HG03354 (cell line): ENCODE data around the gene KCNH5.
"Not testable (repeated sequence)": the region's sequence is repeated elsewhere in the genome, so short reads cannot be mapped to it uniquely, and the experiment has no call there.

Experiments
- ATAC-seq: cut with Tn5 transposase; IDR thresholded peaks from one replicate; pipeline ENCODE4 v1.9.1; 2021; ENCODE audit warnings: mild to moderate bottlenecking; ENCODE audit not compliant: unreplicated experiment, poor library complexity, severe bottlenecking

KCNH5 gene

DNA sequence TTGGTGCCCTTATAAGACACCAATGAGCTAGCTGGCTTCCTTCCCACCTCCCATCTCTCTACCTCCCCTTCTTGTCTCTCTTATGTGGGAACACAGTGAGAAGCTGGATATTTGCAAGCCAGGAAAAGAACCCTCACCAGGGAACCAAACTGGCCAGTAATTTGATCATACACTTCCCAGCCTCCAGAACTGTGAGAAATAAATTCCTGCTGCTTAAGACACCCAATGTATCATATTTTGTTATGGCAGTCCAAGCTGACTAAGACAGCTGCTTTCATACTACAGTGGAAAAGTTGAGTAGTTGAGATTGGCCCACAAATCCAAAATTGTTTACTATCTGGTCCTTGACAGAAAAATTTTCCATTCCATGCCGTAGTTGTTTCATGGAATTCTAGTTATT lies 269.0 kb downstream of the KCNH5 start:
- no peak for ATAC-seq

DNA sequence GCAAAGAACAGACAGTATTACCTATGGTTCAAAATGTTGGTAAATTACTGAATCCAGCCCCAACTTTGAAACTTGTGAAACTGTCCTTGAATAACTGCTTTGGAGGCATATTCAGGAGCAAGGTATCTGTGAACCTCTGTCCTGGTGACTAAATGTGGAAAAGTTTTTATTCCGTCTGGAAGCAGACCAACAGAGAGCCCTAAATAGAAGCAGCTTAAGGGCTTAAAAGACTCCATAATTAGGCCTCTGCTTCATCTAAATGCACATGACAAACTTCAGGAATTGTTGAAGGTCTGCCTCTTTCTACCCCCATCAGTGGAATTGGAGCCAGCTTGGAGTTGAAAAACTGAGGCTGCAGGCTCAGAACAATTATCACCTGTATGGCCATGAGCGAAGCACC lies 276.5 kb downstream of the KCNH5 start:
- no peak for ATAC-seq

DNA sequence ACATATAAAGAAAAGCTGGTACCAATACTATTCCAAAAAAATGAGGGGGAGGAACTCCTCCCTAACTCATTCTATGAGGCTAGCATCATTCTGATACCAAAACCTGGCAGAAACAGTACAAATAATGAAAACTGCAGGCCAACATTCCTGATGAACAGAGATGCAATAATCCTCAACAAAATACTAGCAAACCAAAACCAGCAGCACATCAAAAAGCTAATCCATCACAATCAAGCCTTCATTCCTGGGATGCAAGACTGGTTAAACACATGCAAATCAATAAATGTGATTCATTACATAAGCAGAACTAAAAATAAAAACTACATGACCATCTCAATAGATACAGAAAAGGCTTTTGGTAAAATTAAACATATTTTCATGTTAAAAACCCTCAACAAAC lies 281.3 kb downstream of the KCNH5 start:
- ATAC-seq: no peak

DNA sequence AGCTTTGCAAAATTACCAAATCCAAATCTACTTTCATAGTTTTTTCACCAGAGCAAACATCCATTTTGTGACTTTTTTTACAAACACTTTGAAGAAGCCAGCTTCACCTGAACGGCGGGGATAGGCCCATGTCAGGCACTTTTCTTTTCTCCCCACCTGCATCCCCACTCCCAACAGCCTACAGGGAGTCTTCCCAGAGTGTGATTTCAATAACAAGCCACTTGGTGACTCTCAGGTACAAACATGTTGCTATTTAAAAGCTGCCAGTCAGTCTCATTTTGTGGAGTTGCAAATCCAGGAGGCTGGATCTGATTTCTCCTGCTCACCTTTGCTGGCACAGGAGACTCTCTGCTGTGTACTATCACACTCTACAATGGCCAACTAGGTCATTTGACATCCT lies 285.5 kb downstream of the KCNH5 start:
- ATAC-seq: no peak

DNA sequence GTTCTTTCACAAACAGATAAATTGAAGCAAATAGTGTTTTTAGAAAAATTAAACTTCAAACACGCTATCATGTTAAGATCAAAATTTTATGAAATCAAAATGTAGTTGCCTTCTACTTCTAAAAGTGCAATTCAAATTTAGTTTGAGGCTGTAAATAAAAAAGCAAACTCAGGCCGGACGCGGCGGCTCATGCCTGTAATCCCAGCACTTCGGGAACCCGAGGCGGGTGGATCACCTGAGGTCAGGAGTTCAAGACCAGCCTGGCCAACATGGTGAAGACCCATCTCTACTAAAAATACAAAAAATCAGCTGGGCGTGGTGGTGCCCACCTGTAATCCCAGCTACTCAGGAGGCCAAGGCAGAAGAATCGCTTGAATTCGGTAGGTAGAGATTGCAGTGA lies 298.4 kb downstream of the KCNH5 start:
- not testable (repeated sequence) for ATAC-seq

DNA sequence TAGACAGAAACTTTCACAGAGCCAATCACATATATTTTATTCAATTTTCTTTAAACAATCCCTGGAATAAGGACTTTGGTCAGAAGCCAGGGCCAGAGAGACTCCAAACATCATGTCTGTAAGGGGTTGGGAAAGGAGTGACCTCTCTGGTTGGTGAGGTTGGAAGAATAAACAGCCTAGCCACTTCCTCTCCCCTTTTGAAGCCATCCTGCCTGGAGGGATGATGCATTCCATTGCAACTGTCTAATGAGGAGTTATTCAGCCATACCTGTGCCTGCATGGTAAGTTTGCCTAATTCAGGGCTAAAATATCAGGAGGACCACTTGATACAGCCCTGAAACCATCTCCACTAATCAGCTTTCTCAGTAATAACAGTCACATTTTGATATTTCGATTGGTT lies 299.8 kb downstream of the KCNH5 start:
- no peak for ATAC-seq

DNA sequence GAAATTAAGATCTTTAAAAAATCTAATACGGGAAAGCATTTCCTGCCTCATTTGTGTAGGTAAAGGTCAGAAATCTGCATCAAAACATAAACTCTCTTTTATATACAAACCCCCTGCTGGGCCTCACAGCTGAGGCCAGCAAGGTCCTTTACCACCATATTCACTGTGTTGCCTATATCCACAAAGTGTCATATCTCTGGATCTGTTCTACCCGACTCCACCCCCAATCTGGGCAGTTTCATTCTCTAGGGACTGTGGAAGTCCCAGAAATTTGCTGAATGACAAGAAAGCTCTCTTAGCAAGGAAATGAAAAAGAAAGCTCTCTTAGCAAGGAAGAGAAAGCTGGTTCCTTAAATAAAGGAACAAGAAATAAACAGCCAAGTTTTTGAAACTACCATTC lies 301.7 kb downstream of the KCNH5 start:
- no peak for ATAC-seq

DNA sequence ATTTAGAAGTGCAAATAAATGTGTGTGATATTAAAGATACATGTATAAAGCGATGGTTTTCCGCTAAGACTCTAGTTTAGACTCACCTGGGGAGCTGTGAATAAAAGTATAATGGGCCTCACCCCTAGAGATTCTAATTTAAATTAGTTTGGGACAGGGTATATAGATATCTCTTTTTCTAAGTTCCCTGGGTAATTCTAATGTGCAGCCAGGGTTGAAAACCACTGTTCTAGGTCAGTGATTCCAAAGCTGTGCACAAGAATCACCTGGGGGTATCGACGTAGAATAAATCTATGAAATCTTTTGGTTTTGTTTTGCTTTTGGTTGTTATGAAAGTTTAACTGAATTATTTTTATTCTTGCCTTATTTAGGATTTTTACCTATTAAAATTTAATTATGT lies 302.1 kb downstream of the KCNH5 start:
- no peak for ATAC-seq

DNA sequence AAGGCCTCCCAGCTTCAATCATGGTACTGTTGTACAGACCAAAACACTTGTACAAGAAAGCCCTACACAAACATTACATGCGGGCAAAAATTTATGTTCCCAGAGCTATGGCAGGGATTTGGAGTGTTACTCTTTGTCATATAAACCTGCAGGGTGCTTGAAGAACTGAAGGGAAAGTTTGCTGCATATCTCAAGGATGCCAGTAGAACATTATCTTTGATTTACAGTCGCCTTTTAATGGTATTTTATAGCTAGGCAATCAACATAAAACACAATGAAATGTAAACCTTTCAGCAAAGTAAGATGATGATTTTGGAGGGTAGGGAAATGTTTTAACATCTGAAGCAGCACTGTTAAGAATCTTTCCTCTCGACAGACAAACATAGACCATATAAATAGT lies 305.6 kb downstream of the KCNH5 start:
- no peak for ATAC-seq

DNA sequence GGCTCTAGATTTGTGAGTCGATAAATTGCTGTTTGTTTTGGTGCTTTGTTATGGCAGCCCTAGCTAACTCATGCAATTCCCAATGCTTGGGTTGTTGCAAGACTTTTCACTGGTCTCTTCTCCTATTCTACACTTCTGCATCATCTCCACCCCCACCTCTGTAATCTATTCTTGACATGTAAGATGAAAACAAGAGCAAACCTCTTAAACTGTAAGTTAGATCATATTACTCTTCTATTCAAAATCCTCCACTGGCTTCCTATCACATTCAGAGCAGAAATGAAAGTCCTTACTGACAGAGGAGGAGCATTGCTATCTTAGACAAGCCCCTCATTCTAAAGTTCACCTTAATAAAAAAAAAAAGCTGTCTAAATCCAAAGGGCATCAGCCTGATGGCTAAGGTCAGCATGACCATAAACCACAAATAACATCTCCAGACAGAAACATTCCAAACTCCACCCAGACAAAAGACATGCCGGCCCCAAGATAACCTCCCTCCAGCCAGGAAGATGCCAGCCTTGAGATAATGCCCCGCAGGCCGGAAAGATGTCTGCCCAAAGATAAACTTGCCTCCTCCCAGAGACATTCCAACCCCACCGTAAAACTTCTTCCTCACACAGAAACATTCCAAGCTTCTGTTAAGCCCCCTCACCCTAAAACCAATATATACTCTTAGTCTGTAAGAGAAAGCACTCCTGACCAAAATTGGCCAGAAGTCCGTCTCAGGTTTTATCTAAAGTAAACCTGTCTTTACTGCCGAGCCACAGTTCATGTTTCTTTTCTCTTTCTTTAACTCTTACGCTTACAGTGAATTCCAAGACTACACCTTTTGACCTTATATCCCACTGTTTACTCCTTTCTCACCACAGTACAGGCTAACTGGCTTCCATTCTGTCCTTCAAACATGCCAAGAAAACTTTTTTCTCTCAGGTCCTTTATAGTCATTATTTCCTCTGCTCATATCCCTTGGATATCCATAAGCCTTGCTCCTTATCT lies 308.9 kb downstream of the KCNH5 start:
- ATAC-seq: no peak

DNA sequence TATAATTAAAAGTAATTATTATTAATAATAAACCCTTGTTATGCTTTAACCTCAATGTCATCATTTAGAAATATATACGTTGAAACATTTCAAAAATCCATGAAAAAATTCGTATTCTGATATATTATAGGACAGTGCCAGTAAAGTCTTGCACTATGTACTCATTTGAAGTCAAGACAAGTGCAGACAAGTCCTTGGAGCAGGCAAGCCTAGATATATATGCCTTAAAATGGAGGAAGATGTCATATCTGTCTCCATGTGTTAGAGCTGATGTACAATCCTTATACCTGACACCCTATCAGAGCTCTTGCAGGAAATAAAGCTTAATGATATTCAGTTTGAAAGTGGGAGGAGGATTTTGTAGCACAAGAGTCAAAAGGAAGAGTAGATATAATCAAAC lies 310.4 kb downstream of the KCNH5 start:
- ATAC-seq: no peak

DNA sequence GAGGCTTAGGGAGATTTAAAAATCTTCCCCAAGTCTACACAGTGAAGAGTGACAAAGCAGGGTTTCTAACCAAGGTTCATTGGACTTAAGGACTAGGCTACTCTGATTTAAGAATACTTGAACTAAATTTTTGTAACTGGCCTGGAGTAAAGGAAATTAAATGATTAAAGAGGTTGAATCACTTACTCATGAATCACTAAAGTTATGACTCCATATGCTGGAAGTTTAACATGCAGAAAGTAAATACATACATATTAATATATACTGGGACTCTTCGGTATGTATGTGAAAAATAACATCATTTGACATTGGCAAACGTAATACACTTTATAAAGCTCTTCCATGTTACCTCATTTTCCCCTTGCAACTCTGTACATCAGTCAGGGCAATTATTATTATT lies 322.9 kb downstream of the KCNH5 start:
- ATAC-seq: no peak

DNA sequence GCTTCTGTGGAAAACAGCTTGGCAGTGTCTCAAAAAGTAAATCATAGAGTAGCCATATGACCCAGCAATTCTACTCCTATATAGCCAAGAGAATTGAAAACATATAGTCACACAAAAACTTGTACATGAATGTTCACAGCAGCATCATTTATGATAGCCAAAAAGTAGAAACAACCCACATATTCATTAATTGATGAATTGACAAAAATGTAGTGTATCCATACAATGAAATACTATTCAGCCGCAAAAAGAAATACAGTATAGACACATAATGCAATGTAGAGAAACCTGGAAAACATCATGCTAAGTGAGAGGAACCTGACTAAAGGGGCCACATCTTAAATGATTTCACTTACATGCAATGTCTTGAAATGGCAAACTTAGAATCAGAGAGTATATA lies 326.6 kb downstream of the KCNH5 start:
- no peak for ATAC-seq

DNA sequence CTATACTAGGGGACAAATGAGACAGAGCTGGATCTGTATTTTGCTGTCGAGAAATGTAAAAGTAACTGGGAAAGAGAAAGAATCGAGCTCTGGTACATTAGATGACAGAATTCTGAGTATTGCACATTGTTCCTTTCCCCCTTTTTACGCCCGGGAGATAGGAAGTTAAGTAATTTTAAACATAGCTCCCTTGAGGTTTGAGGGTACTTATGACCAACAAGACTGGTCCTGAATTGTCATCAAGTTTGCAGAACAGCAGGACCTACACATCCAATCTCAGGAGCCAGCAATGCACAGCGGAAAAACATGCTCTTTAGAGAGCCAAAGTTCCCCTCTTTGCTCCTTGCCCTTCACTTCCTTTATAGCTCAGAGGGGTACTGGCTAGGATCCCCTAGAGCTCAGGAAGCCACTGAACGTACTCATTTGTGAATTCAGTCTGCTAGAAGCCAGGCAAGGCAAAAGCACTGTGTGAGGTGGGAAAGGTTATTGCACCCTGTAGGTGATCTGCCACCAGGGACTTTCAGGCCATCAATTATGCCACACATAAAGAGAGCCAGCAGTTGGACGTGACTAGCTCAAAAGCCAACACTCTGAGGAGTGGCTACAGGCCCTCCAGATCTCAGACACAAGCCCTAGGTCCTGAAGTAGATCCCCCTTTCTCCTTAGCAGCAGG lies 333.8 kb downstream of the KCNH5 start:
- no peak for ATAC-seq

DNA sequence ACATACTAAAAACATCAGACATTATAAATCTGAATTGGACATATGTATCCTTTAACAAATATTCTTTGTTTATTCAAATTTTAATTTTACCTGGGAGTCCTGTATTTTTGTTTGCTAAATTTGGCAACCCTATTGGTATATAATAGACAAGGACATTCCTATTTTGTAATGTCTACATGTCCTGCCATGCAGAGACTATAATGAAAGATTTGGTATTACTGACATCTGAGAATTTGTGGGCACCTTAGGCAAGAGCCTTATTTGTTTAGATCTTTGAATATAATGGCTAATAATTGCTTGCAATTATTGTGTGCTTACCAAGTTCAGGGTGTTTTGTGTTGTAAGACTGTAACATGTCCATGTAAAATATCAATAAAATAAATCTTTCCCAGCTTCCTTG lies 334.4 kb downstream of the KCNH5 start:
- no peak for ATAC-seq

DNA sequence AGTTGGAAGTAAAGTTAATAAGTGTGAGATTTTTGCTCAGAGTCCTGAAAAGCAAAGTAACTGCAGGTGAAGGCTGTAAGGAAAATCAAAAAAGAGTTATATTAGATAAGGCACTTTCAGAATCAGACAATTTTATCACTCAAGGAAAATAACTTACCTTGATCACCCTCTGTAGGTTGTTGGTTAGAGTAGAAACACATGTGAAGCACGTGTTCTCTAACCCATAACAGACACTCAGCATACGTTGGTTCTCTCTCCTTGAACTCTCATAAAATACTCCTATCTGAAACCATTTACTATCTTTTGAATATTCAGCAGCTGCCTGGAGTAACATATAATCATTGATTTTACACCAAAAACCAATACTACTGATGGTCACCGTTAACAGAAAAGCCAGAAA lies 335.5 kb downstream of the KCNH5 start:
- ATAC-seq: no peak

DNA sequence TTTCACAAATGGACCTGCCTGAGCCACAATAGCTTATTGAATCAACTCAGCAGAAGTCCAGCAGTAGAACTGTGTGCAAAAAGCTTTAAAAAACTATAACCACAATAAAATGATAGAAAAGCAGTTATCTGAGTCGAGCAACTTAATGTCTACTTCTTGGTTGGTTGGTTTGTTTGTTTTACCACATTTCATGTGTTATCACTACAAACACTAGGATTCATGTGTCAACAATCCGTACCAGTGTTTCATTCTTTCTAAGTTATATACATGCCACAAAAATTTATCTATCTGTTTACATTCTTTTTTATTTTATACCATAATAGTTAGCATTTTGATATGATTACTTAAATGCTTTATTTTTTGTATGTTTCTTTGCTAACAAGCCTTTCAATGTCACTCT lies 339.0 kb downstream of the KCNH5 start:
- ATAC-seq: no peak

DNA sequence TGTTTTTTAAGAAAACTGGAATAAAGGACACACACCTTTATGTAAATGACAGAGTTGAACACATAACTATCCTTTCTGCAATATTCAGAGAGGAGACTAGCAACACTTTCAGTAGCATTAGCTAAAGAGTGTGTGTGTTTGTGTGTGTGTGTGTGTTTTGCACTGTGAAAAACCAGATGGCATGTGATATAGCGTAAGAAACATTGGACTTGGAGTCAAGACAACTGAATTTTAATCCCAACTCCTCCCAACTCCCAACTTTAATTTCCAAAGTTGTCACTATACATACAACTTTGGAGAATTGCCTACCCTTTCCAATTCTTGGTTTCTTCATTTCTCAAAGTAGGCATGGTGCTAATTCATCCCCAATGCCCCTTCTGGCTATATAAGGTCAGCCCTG lies 347.8 kb downstream of the KCNH5 start:
- ATAC-seq: no peak

DNA sequence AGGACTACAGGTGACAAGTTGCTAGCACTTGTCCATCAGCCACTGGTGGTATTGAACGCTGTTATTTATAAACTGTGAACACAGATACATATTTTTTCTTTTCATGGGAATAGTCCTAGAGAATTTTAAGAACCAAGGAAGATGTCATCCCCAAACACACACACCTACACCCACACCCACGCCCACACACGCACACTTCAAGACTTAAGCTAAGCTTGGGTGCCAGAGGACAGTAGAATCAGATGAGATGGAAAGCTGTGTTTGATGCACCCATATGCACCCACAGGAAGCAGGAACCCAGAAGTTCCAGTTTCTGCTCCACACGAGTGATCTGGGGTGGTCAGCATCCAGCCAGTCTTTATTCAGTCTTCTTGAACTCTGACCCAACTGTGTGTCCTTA lies 348.3 kb downstream of the KCNH5 start:
- ATAC-seq: no peak

DNA sequence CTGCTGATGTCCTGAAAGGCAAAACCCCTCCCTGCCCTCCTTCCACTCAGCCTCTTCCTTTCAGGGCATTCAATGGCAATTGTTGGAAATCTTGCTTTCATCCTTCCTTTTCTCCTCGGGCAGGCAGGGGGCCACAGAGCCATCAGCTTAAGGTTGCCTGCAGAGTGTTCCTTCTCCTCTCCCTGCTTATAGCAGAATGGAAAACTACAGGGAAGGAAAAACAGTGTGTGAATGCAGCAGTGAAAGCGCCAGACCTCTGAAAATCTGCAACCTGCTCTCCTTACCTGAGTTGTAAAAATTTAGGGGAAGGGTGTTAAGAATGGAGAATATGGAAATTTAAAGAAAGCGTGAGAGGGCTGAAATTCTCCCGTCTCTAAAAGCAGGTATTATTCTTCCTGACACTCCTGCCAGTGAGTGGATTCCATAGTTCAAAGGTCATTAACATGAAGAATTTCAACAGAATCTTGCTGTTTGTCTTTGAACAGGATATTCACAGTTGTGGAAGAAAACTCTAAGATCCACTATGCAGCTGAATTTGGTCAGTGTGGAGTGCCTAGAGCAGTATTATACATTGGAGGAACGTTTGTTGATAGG lies 348.8 kb downstream of the KCNH5 start:
- no peak for ATAC-seq

DNA sequence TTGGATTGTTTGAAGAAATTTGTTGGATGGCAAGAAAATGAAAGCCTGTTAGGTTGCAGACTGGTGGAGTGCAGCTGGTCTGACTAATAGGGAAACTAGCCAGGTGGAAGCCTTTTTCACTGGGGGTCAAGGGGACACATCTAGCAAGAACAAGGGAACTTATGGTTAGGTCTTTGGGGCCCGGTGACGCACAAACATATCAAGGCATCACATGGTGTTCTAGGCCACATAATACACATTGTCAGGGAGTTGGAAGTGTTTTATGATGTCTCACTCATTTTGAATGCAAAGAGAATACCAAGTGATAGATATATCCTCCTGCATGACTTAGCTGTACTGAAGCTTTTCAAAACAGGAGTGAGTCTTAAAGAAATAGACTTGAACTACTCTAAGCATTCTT lies 351.2 kb downstream of the KCNH5 start:
- ATAC-seq: no peak
